ENCODE results near the gene DNASE1L3. TPM values are rescaled to one million over a fixed set of nuclear protein-coding genes. Genes with fewer than 3 reads are reported as not detected.

DNASE1L3 gene
- total RNA-seq, 2 donors from 2014 or later: not detected

DNA sequence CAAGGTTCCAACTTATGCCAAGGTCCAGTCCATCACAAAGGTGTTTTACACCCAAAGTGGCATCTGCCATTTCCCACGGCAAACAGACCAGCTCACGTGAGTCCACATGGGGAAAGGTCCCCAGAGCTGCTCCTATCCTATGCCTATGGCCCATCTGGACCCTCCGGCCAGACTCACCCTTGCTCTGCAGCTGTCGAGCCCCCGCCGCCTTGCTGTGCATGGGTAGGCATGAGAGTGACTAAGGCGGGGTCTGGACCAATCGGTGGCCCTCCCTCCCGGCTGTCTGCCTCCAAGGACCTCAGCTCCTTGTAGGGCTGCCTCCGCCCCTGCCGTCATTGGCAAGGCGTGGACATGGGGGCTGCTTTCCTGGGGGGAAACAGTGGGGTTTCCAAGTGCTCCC is 26.9 kb downstream of the DNASE1L3 start:
- Mint-ChIP-seq H3K27me3 (no peaks in the 10 kb centered on the region), H3K4me1 (peaks cover under 1% of the 10 kb centered on the region), H3K4me3 (no peak overlapping the region), H3K9me3 (no peaks in the 10 kb centered on the region), H3K27ac (no peak overlapping the region), H3K36me3 (ENCODE audit: low read depth) (no peaks in the 10 kb centered on the region)
- ATAC-seq (replicated peaks): no peak

DNA sequence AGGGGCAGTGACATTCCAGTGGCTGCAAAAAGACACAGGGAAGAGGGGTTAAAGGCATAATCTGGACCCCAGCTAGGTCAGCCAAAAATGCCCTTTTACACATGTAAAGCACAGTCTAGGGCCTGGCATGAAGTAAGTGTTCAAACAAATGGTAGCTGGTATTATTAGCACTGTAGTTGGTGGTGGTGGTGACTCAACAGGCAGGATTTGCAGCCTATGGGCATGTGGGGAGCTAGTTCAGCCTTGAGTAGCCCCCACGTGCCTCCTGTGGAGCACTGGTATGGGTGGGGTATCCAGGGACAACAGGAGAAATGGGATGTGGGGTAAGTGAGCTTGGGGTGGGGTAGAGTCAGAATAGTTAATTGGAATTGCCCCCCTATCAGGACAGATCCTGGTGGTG is 27.6 kb downstream of the DNASE1L3 start:
- H3K36me3 Mint-ChIP-seq (ENCODE audit: low read depth): no peaks in the 10 kb centered on the region
- H3K4me3 Mint-ChIP-seq: no peak overlapping the region
- H3K27ac Mint-ChIP-seq: no peak overlapping the region
- no peaks in the 10 kb centered on the region for H3K9me3 Mint-ChIP-seq
- H3K27me3 Mint-ChIP-seq: no peaks in the 10 kb centered on the region
- no peak for ATAC-seq (replicated peaks)
- peaks cover 7% of the 10 kb centered on the region for H3K4me1 Mint-ChIP-seq

DNA sequence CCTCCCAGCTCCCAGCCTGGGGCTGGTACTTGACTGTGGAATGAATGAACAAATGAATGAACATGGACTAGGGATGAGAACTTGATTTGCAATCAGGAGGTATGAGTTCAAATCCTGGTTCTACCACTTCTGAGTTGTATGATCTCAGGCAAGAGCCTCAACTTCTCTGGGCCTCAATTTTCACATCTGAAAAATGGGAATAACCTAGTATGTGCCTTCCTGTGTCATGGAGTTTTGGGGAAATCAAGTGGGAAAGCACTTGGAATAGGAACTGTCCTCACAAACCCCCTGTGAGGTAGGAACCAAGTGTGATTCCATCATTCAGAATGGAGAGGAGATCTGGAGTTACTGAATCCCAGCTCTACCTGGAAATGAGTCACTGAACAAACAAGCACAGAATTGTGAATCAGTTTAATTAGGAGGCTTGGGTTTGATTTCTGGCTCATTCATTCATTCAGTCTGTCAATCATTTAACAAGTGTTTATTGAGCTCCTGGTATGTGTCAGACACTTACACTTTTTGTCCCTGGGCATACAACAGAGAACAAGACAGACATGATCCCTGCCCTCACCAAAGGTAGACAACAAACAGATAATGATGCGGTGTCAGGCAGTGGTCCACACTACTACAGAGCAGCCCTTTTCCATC is 29.7 kb downstream of the DNASE1L3 start:
- no peaks in the 10 kb centered on the region for H3K9me3 Mint-ChIP-seq
- no peaks in the 10 kb centered on the region for H3K27me3 Mint-ChIP-seq
- H3K27ac Mint-ChIP-seq: no peak overlapping the region
- H3K36me3 Mint-ChIP-seq (ENCODE audit: low read depth): no peaks in the 10 kb centered on the region
- peaks cover 10% of the 10 kb centered on the region for H3K4me1 Mint-ChIP-seq
- H3K4me3 Mint-ChIP-seq: no peak overlapping the region
- no peak for ATAC-seq (replicated peaks)

DNA sequence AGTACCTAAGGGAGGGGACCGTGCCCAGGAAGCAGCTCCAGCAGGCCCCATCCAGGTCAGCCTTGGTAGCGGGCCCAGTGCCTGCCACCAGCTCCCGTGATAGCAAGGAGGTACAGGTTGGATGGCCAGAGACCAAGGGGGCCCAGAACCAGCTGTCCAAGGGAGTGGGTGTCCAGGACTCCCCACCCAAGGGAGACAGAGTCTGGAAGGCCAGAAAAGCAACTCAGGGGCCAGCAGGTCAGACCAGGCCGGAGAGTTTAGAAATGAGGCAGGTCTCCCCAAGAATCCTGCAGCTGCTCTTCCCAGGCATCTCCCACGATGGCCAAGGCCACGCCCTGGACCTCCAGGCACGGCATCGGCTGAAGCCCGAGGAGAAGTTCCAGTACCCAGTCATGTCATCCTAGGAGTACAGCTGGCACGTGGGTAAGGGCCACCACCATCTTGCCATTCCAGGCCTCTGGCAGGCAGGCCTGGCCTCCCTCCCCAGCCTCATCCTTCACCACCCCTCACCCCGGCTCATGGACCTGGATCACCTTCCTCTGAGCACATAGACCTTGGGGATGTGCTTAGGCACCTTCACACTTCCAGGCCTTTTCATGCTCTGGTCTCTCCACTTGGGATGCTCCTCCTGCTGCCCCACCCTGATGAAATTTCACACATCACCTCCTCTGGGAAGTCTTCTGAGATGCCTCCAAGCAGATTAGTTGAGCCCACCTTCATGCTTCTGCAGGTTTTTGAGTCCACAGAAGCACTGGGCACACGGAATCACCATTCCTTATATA is 30.5 kb downstream of the DNASE1L3 start:
- Mint-ChIP-seq H3K4me1 (peaks cover 10% of the 10 kb centered on the region), H3K27ac (no peak overlapping the region)

DNA sequence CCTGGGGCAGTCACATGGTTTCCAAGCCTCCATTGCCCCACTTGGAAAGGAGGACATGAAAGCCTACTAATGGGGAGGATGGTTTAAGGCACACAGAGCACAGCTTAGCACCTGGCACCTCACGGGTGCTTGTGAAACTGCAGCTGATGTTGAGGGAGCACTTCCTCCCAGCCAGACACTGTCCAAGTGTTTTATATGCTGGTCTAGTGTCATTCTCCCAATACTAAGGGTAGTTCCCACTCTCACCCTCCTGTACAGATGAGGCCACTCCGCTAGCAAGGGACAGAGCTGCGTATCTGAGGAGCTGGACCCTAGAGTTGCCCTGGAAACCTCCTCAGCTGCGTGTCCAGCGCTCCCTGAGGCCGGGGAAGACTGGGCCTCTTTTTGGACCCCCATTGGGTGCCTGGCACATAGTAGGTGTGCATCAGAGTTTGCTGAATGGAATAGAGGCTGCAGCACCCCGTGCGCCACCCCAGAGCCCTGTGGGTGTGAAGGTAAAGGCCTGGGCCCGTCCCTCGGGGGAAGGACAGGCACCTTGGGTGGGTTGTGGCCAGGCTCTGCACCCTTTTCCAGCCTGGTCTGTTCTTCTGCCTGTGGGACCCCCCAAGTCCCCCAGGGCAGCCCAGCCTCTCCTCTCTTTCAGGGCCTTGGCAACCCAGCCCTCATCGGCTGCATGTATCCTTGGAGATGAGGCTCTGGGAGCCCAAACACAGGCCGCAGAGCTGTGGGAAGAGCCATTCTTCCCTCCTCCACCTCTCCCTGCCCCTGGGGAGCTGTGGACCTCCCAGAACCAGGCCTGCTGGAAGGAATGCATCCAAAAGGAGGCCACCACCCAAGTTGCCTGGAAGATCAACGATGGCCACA is 31.3 kb downstream of the DNASE1L3 start:
- H3K36me3 Mint-ChIP-seq (ENCODE audit: low read depth): no peaks in the 10 kb centered on the region
- ATAC-seq (replicated peaks): no peak
- H3K4me1 Mint-ChIP-seq: peaks cover 10% of the 10 kb centered on the region
- no peaks in the 10 kb centered on the region for H3K9me3 Mint-ChIP-seq
- H3K27ac Mint-ChIP-seq: no peak overlapping the region
- no peaks in the 10 kb centered on the region for H3K27me3 Mint-ChIP-seq
- peak overlapping the region; percentile 74 for H3K4me3 Mint-ChIP-seq

More for the DNA sequence above, 30.5 kb downstream of the DNASE1L3 start:
- H3K9me3 Mint-ChIP-seq: no peaks in the 10 kb centered on the region
- no peaks in the 10 kb centered on the region for H3K27me3 Mint-ChIP-seq
- ATAC-seq (replicated peaks): no peak
- no peak overlapping the region for H3K4me3 Mint-ChIP-seq
- no peaks in the 10 kb centered on the region for H3K36me3 Mint-ChIP-seq (ENCODE audit: low read depth)

DNA sequence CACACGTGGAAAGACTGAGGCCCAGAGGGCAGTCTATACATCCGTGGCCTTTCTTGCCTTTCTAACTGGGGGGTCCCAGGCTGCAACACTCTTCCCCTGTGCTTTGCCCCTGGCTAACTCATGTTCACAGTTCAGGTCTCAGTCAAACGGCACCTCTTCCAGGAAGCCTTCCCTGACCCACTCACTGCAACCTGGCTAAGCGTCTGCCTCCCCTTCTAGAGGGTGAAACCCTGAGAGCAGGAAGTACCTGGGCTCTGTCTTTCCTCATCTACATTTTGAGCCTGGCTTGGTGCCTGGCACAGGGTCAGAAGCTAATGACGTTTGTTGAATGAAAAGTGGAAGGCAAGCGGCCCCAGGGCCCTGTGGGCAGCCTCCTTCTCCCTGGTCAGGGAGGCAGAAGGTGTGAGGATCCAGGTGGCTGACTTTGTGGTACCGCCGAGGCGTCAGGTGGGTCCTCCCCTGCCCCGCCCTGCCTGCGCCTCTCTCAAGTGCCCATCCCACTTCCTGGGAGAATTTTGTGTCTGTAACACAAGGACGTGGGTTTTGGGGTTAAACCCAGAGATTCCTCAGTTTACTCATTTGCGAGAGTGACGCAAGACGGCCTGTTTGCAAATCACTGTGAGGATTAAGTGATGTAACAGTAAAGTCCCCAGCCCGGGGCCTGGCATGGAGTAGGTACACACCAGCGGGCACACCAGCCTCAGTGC is 32.1 kb downstream of the DNASE1L3 start:
- H3K27ac Mint-ChIP-seq: peak overlapping the region; percentile 45
- H3K4me3 Mint-ChIP-seq: peak overlapping the region; percentile 74
- H3K36me3 Mint-ChIP-seq (ENCODE audit: low read depth): no peaks in the 10 kb centered on the region
- H3K4me1 Mint-ChIP-seq: peaks cover 10% of the 10 kb centered on the region
- peak; percentile 73 for ATAC-seq (replicated peaks)
- H3K9me3 Mint-ChIP-seq: no peaks in the 10 kb centered on the region
- H3K27me3 Mint-ChIP-seq: no peaks in the 10 kb centered on the region

DNA sequence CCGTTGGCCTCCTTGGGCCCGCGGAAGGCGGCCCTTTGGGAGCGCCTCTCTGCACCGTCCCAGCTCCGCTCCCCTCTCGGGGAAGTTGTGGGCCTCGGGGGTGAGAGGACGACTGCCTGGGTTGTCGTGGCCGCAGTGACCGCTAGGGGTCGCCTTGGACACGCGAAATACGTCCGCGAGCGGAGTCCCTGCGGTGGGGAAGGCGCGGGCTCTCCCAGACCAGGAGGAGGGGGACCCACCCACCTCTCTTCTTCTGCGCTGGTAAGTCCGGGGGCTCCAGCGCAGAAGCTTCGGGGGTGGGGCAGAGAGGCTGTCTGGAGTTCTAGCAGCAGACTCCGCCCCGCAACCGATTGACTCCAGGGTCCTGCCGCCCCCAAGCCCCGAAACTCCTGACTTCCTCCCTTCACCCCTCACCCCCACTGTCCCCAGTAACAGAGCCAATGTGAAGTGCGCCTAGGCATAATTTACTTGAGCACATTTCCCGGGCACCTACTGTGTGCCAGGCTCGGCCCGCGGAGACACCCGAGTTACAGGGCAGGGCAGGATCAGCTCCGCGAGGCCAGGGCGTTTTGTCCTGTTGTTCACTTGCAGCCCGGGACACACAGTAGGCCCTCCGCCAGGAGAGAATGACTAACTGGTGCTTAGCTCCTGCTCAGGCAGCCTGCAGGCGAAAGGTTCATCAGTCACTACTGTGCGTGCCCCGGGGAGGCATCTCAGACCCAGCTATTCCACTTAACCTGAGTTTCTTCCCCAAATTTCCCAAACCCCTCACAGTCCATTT is 32.8 kb downstream of the DNASE1L3 start:
- Mint-ChIP-seq H3K9me3 (no peaks in the 10 kb centered on the region), H3K4me1 (peaks cover 10% of the 10 kb centered on the region), H3K27me3 (no peaks in the 10 kb centered on the region), H3K36me3 (ENCODE audit: low read depth) (no peaks in the 10 kb centered on the region), H3K27ac (no peak overlapping the region), H3K4me3 (peak overlapping the region; percentile 74)
- peak; percentile 78 for ATAC-seq (replicated peaks)

DNA sequence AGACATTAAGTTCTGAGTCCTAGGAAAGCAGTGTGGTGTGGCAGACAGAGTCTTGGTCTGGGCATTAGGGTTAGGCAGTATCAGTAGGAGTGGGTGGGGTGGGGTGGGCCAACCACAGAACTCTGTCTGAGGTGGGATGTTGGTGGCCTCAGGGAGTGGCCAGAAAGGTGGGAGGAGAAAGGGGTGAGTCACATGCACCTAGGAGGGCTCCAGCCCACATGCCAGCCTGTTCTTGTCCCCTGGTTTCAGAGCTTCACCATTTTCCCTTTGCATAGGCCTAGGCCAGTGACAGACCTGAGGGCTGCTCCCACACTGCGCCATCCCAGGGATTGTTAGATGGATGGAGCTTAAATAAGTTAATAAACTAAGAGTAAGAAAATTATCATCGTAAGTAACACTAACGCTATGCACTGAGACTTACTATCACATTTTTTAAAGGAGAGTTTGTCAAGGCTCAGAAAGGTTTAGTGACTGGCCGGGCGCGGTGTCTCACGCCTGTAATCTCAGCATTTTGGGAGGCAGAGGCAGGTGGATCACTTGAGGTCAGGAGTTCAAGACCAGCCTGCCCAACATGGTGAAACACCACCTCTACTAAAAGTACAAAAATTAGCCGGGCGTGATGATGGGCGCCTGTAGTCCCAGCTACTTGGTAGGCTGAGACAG is 33.8 kb downstream of the DNASE1L3 start:
- Mint-ChIP-seq H3K27me3 (no peaks in the 10 kb centered on the region), H3K4me1 (peaks cover 10% of the 10 kb centered on the region), H3K4me3 (peak overlapping the region; percentile 74), H3K36me3 (ENCODE audit: low read depth) (no peaks in the 10 kb centered on the region), H3K9me3 (no peaks in the 10 kb centered on the region), H3K27ac (no peak overlapping the region)
- no peak for ATAC-seq (replicated peaks)

DNA sequence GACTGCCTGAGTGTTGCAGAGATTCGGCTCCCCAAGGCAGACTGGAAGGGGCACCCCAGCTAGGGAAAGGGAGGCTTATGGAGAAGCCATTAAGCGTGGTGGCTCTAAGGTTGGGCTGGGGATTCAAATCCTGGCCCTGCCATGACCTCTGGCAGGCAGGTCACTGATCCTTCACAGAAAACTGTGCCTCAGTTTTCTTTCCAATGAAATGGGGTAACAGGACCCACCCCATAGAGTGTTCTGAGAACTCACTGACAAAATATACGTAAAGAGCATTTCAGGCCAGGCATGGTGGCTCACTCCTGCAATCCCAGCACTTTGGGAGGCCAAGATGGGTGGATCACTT is 34.6 kb downstream of the DNASE1L3 start:
- Mint-ChIP-seq H3K27me3 (no peaks in the 10 kb centered on the region), H3K9me3 (no peaks in the 10 kb centered on the region), H3K36me3 (ENCODE audit: low read depth) (no peaks in the 10 kb centered on the region), H3K4me3 (no peak overlapping the region), H3K4me1 (peaks cover 10% of the 10 kb centered on the region), H3K27ac (no peak overlapping the region)
- ATAC-seq (replicated peaks): no peak

DNA sequence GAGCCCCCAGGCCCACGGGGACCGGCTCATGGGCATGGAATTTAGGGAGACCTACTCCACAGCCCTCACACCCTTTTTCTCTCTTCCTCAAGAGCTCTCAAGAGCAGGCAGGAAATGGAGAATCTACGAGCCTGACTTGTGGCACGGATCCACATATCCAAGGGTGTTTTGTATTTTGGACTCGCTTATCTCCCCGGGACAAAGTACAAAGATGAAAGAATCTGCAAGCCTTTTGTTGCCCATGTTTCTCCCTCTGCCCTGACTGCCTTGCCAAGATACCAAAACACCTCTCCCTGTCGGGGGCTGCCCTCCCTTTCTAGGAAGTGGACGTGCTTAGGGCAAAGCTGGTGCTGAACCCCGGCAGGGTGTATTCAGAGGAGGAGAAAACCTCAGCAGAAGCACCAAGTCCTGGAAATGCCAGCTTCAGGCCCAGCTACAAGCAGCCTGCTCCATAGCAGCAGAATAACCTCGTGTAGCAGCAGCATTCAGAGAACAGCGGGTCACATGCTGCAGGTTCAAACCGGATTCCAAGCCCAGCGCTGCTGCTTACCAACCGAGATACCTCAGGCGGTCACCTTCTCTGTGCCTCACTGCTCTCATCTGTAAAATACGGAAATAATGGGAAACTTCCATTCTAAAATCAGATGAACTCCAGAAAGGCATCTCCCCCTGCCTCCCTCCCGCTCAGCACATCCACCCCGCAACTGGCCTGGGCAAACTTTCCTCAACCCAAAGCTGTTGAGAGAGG is 35.2 kb downstream of the DNASE1L3 start:
- Mint-ChIP-seq H3K4me3 (no peak overlapping the region), H3K36me3 (ENCODE audit: low read depth) (peaks cover 3% of the 10 kb centered on the region), H3K27me3 (no peaks in the 10 kb centered on the region), H3K4me1 (peaks cover 10% of the 10 kb centered on the region), H3K9me3 (no peaks in the 10 kb centered on the region), H3K27ac (no peak overlapping the region)
- no peak for ATAC-seq (replicated peaks)

DNA sequence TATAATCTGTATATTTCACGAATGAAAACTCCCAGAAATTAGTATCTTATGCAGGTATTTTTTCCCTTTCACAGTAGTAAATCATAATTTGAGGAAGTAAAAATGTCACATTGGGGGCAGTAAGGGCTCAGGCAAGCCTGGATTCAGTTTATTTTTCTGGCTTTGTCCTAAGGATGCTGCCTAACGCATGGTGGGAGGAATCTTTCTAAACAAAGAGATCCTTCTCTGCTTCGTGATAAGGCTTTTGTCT is 35.7 kb downstream of the DNASE1L3 start:
- peaks cover 8% of the 10 kb centered on the region for H3K36me3 Mint-ChIP-seq (ENCODE audit: low read depth)
- H3K4me1 Mint-ChIP-seq: peaks cover 10% of the 10 kb centered on the region
- H3K4me3 Mint-ChIP-seq: no peak overlapping the region
- no peak overlapping the region for H3K27ac Mint-ChIP-seq
- H3K27me3 Mint-ChIP-seq: no peaks in the 10 kb centered on the region
- no peak for ATAC-seq (replicated peaks)
- H3K9me3 Mint-ChIP-seq: no peaks in the 10 kb centered on the region

DNA sequence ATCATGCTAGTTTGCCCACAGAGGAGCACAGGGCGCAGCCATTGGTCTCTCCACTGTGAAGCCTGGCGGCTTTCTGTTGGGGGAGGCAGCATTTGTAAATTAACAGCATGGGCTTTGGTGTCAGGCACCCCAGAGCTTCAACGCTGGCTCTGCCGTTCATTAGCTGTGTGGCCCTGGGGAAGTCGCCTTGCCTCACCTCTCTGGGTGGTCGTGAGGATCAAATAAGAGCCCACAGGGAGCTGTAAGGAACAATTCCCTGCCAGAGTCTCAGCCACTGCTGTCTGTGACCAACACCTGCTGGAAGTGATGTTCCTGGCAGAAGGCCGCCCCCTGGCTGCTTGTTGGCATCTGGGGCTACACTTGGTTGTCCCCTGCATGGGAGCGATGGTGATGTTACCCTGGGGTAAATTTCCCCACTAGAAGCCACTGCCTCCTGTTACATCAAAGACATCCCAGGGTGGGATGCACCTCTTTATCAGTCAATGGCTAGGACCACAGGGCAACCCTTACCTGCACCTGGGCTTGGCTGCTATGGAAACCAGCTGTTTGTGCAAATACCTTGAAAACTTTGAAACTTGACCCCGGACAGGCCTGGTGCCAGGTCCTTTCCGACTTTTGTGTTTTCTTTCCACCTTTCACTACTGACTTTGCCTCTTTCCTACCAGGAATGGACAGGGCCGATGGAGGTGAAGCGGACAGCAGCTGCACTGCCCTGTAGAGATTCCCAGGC is 36.9 kb downstream of the DNASE1L3 start:
- H3K27ac Mint-ChIP-seq: no peak overlapping the region
- H3K27me3 Mint-ChIP-seq: no peaks in the 10 kb centered on the region
- H3K9me3 Mint-ChIP-seq: no peaks in the 10 kb centered on the region
- H3K4me3 Mint-ChIP-seq: no peak overlapping the region
- no peak for ATAC-seq (replicated peaks)
- peaks cover 9% of the 10 kb centered on the region for H3K4me1 Mint-ChIP-seq
- peaks cover 12% of the 10 kb centered on the region for H3K36me3 Mint-ChIP-seq (ENCODE audit: low read depth)

Data from activated T-helper 17 cell treated with anti-CD3 and anti-CD28 coated beads, Interleukin-2, amount 50 U/mL, for 72 hours (primary cell).